Brain microvascular endothelial cell (primary cell): Measurements from ENCODE around the gene XG.

Source experiments
- DNase-seq: peaks from one replicate; pipeline ENCODE4 v3.0.0-alpha.2; 2020
- H3K27ac ChIP-seq: fragments of 250-450 bp; sonication (Bioruptor Pico); 2 replicates; pipeline ENCODE4 v1.5.1; 2020; ENCODE audit warnings: mild to moderate bottlenecking, moderate library complexity
- H3K27me3 ChIP-seq: fragments of 250-450 bp; sonication (Bioruptor Pico); replicated peaks from 2 replicates; pipeline ENCODE4 v1.5.1; 2020; ENCODE audit warnings: mild to moderate bottlenecking
- H3K36me3 ChIP-seq: fragments of 250-450 bp; sonication (Bioruptor Pico); replicated peaks from 2 replicates; pipeline ENCODE4 v1.5.1; 2020; ENCODE audit warnings: mild to moderate bottlenecking
- H3K4me3 ChIP-seq: 2 replicates; pipeline ENCODE4 v1.5.1; 2011; ENCODE audit warnings: low read depth, mild to moderate bottlenecking, control low read depth, low read length, moderate library complexity
- CTCF ChIP-seq: IDR thresholded peaks from 2 replicates; pipeline ENCODE4 v1.5.1; 2011; ENCODE audit warnings: low read depth, mild to moderate bottlenecking, moderate library complexity, low read length, control low read depth, inconsistent platforms; ENCODE audit errors: missing control alignments
- in situ Hi-C: cut with HindIII; loops from 2 replicates; pipeline ENCODE4 v1.10.0; 2017; ENCODE audit warnings: low sequenced_read_pairs, low pct_ligation_motif_present

The XG gene

DNA sequence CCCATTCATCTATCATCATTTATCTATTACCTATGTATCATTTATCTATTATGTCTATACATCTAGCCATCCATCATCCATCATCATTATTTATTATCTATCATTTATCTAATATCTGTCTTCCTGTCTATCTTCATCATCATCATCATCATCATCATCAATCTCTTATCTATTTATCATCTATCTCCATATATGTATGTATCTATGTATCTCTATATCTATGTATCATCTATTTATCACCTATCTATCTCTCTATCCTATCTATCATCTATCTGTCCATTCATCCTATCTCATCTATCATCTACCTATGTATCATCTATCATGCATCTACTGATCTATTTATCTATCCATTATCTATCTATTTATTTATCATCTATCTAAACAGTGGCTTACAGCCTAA is 73.0 kb downstream of the XG start:
- no peak for TF ChIP-seq CTCF
- Histone ChIP-seq H3K36me3 (no peaks in the 10 kb centered on the region), H3K4me3 (no peak overlapping the region), H3K27me3 (peaks cover 7% of the 10 kb centered on the region), H3K27ac (no peak overlapping the region)
- in situ Hi-C loops = no loop called here
- DNase-seq = no peak

GRCh38 chrX:2828344-2828958 is 76.6 kb downstream of the XG start, which contains the start of gene GYG2:
GYG2 (plus strand) TSS chrX:2828930; CDS start chrX:2830189, 1,259 bp downstream.
- DNase-seq = no peak
- TF ChIP-seq CTCF = no peak
- peaks cover 7% of the 10 kb centered on the region for H3K27me3 ChIP-seq
- peak within 1 kb of the TSS; percentile 39 for H3K4me3 ChIP-seq
- H3K36me3 ChIP-seq = no peaks in the 10 kb centered on the region
- H3K27ac ChIP-seq = no peak within 1 kb of the TSS
- in situ Hi-C loops = no loop called here

DNA sequence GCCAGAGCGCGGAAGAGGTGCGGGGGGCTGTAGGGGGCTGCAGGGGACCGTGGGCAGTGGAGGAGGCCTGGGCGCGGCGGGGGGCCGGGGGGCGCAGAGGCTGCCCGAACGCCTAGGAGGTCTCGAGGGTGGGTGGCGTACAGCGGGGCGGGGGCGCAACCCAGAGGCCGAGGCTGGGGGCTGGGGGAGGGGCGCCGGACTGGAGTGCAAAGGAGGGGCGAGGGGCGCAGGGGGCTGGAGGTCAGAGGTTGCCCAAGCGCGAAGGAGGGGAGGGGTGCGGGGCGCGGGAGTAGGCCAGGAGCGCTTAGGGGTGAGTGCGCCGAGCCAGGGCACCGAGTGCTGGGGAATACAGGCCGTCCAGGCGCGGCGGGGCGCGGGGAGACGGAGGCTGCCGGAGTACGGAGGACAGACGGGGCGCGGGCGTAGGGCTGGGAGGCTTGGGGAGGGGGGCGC is 77.1 kb downstream of the XG start:
- no peak for DNase-seq
- Histone ChIP-seq H3K36me3 (no peaks in the 10 kb centered on the region), H3K4me3 (peak overlapping the region; percentile 39), H3K27ac (no peak overlapping the region), H3K27me3 (peaks cover 7% of the 10 kb centered on the region)
- in situ Hi-C loops = no loop called here
- TF ChIP-seq CTCF = no peak

GRCh38 chrX:2829469-2830246 is 77.8 kb downstream of the XG start:
- in situ Hi-C loops = no loop called here
- DNase-seq = no peak
- TF ChIP-seq CTCF = no peak
- Histone ChIP-seq H3K27ac (no peak overlapping the region), H3K36me3 (no peaks in the 10 kb centered on the region), H3K4me3 (peak overlapping the region; percentile 39), H3K27me3 (peaks cover 7% of the 10 kb centered on the region)

DNA sequence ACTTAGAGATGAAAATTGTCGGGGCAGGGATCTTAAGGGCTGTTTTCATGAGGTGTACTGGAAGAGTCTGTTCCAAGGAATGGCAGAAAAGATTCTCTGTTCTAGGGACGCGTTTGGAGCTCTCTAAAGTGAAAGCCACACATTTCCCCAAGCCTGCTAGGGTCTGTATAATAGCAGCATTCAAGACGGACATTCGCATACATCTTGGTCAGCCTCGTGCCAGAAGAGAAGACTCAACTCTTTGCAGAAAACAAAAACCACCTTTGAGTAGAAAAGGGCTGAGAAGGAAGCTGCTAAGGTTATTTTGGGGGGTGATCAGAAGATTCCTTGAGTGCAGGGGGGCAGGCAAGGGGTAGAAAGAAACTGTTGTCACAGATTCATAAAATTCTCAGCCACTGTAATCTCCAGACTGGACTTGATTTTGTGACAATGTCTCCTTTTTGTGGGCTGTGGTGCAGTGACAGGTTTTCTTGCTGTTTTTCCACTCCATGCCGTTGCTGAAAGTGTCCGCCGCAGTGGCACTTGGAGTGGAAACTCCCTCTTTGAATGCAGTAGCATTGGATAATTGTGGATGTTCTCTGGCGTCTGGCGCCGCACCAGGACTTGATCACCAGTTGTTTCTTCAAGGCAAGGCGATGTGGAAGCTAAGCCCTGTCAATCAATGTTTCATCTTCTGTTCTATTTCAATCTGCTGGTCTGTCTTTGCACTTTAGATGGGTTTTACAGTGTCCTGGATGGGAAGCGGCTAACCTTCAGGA is 79.8 kb downstream of the XG start:
- no peak for TF ChIP-seq CTCF
- in situ Hi-C loops = no loop called here

More for the DNA sequence above, 79.8 kb downstream of the XG start:
- peaks cover 7% of the 10 kb centered on the region for H3K27me3 ChIP-seq
- H3K4me3 ChIP-seq = no peak overlapping the region
- no peak for DNase-seq
- H3K36me3 ChIP-seq = no peaks in the 10 kb centered on the region
- H3K27ac ChIP-seq = no peak overlapping the region
